Caki2 (cell line): ENCODE measurements around the gene OR10H5. TPM values are rescaled to one million over a fixed set of nuclear protein-coding genes. Genes with fewer than 3 reads are reported as not detected.
"Not testable (repeated sequence)": the region's sequence is repeated elsewhere in the genome, so short reads cannot be mapped to it uniquely, and the experiment has no call there.

Experiments
- DNase-seq: peaks from one replicate; pipeline ENCODE4 v3.0.0-alpha.2; 2015; ENCODE audit warnings: low read depth
- in situ Hi-C: cut with HindIII; loops from 2 replicates; pipeline ENCODE4 v1.10.0; 2016; ENCODE audit warnings: low sequenced_read_pairs, low pct_unique_long_range_greater_than_20kb, mixed read lengths
- total RNA-seq: library from RNA; depleted of rRNA; stranded (reverse); fragments of >200 nt; shearing (Covaris generic); gene quantifications from 2 replicates; pipeline ENCODE4 v1.2.3, GENCODE V29; 2014; ENCODE audit warnings: low replicate concordance; rRNA removed

OR10H5 gene
- total RNA-seq, 1 experiment from 2014 or later: not detected

- DNase-seq: peak; percentile 2
- in situ Hi-C loops: no loop called here
Measured at GRCh38 chr19:15838351-15838750, 50.9 kb downstream of the OR10H5 start.

- in situ Hi-C loops, DNase-seq: not testable (repeated sequence)
Measured at GRCh38 chr19:15839888-15840287, 52.4 kb downstream of the OR10H5 start.

- in situ Hi-C loops: no loop called here
- no peak for DNase-seq
Measured at GRCh38 chr19:15840833-15841232, 53.4 kb downstream of the OR10H5 start.

- no peak for DNase-seq
- in situ Hi-C loops: no loop called here
Measured at GRCh38 chr19:15841875-15842569, 54.6 kb downstream of the OR10H5 start.

GRCh38 chr19:15843203-15843893, 55.9 kb downstream of the OR10H5 start:
- no peak for DNase-seq
- in situ Hi-C loops: no loop called here

GRCh38 chr19:15843894-15844222, 56.4 kb downstream of the OR10H5 start:
- DNase-seq, in situ Hi-C loops: not testable (repeated sequence)

GRCh38 chr19:15846923-15847322, 59.5 kb downstream of the OR10H5 start:
- in situ Hi-C loops: no loop called here
- DNase-seq: no peak

- in situ Hi-C loops: no loop called here
Measured at GRCh38 chr19:15850385-15850784, 62.9 kb downstream of the OR10H5 start.

More at GRCh38 chr19:15850385-15850784, 62.9 kb downstream of the OR10H5 start:
- DNase-seq: no peak

Other genes starting within 250 kb of the OR10H5 start
- 0.24 TPM in 1 of 2 replicates, not detected in the other for gene CYP4F8, start 172.4 kb upstream of the OR10H5 start, total RNA-seq
- gene CYP4F3, start 146.8 kb upstream of the OR10H5 start, total RNA-seq: 38.1 and 38.5 TPM in 2 replicates
- 2.6 and 5.2 TPM in 2 replicates for gene CYP4F12, start 114.6 kb upstream of the OR10H5 start, total RNA-seq
- not detected in 2 replicates for gene OR10H2, start 59.6 kb upstream of the OR10H5 start, total RNA-seq
- not detected in 2 replicates for gene OR10H3, start 49.7 kb upstream of the OR10H5 start, total RNA-seq
- not detected in 2 replicates for gene OR10H1, start 28.0 kb downstream of the OR10H5 start, total RNA-seq
- gene CYP4F2, start 110.4 kb downstream of the OR10H5 start, total RNA-seq: not detected in 2 replicates
- 259 and 272 TPM in 2 replicates for gene CYP4F11, start 146.9 kb downstream of the OR10H5 start, total RNA-seq
- not detected in 2 replicates for gene OR10H4, start 161.3 kb downstream of the OR10H5 start, total RNA-seq